Naive thymus-derived CD4-positive, alpha-beta T cell (primary cell): ENCODE data around the gene ERN1. TPM values are rescaled to one million over a fixed set of nuclear protein-coding genes. Genes with fewer than 3 reads are reported as not detected.
"Not testable (repeated sequence)": the region's sequence is repeated elsewhere in the genome, so short reads cannot be mapped to it uniquely, and the experiment has no call there.

Source experiments
- ATAC-seq: fragments of 150-1000 bp; cut with Tn5 transposase; 2 replicates; pipeline ENCODE4 v1.10.0; 2021; ENCODE audit warnings: mild to moderate bottlenecking, moderate library complexity
- CTCF ChIA-PET: fragments of 350-600 bp; sonication (Branson Sonifier 250); formaldehyde crosslinking; loops from one replicate; lab custom pipeline; 2021; ENCODE audit warnings: antibody characterized with exemption; lab: Charles Lee
- POLR2A ChIA-PET: fragments of 350-600 bp; sonication (Branson Sonifier 250); formaldehyde crosslinking; loops from one replicate; lab custom pipeline; 2021; ENCODE audit warnings: antibody characterized with exemption, inconsistent platforms; lab: Charles Lee
- DNase-seq, 9 donors: peaks; one replicate each; pipeline versions ENCODE4 v3.0.0 to v3.0.0-alpha.2; 2020 to 2022; ENCODE audit warnings: mixed read lengths in 1 of 9
- H3K27ac ChIP-seq: one replicate; pipeline ENCODE4 v1.7.0; 2013; ENCODE audit warnings: mild to moderate bottlenecking, low read depth, low read length, moderate library complexity
- H3K27me3 ChIP-seq, 2 donors: one replicate each; pipeline ENCODE4 v1.7.0; 2013; ENCODE audit warnings: low read length in 2 of 2, mild to moderate bottlenecking in 2 of 2, moderate library complexity in 2 of 2; ENCODE audit not compliant: control insufficient read depth in 2 of 2, insufficient read depth in 2 of 2
- H3K36me3 ChIP-seq, 3 experiments: 1 replicate in 2 of 3; 2 replicates in 1 of 3; pipeline ENCODE4 v1.7.0; 2013; ENCODE audit warnings: low read length in 3 of 3, mild to moderate bottlenecking in 3 of 3, moderate library complexity in 1 of 3; ENCODE audit not compliant: insufficient read depth in 3 of 3, control insufficient read depth in 2 of 3
- H3K4me1 ChIP-seq, 2 donors: one replicate each; pipeline ENCODE4 v1.7.0; 2013; ENCODE audit warnings: low read length in 2 of 2, mild to moderate bottlenecking in 2 of 2, moderate library complexity in 1 of 2; ENCODE audit not compliant: control insufficient read depth in 2 of 2, insufficient read depth in 2 of 2
- H3K4me3 ChIP-seq: 2 replicates; pipeline ENCODE4 v1.7.0; 2013; ENCODE audit warnings: mild to moderate bottlenecking, low read length
- H3K9me3 ChIP-seq, 3 experiments: 1 replicate in 2 of 3; 2 replicates in 1 of 3; pipeline ENCODE4 v1.7.0; 2013; ENCODE audit warnings: low read length in 3 of 3; ENCODE audit not compliant: control insufficient read depth in 2 of 3
- H3K27ac Mint-ChIP-seq, 9 donors: one replicate each; pipeline ENCODE4 v1.8.0; 2020 to 2022; ENCODE audit warnings: mixed read lengths in 9 of 9, mild to moderate bottlenecking in 8 of 9, moderate library complexity in 5 of 9, inconsistent platforms in 2 of 9
- H3K27me3 Mint-ChIP-seq, 5 donors: one replicate each; pipeline ENCODE4 v1.8.0; 2021 to 2022; ENCODE audit warnings: mixed read lengths in 5 of 5, mild to moderate bottlenecking in 1 of 5
- H3K36me3 Mint-ChIP-seq, 5 donors: one replicate each; pipeline ENCODE4 v1.8.0; 2020 to 2022; ENCODE audit warnings: mixed read lengths in 5 of 5, mild to moderate bottlenecking in 3 of 5, inconsistent platforms in 1 of 5
- H3K4me1 Mint-ChIP-seq, 7 donors: one replicate each; pipeline ENCODE4 v1.8.0; 2020 to 2022; ENCODE audit warnings: mixed read lengths in 7 of 7, mild to moderate bottlenecking in 3 of 7, inconsistent platforms in 1 of 7
- H3K4me3 Mint-ChIP-seq, 10 donors: one replicate each; pipeline ENCODE4 v1.8.0; 2020 to 2022; ENCODE audit warnings: mild to moderate bottlenecking in 10 of 10, mixed read lengths in 10 of 10, moderate library complexity in 6 of 10, inconsistent platforms in 2 of 10
- H3K9me3 Mint-ChIP-seq, 11 donors: one replicate each; pipeline ENCODE4 v1.8.0; 2020 to 2022; ENCODE audit warnings: mixed read lengths in 11 of 11, mild to moderate bottlenecking in 4 of 11, inconsistent platforms in 1 of 11, moderate library complexity in 1 of 11
- intact Hi-C, 2 donors: fragments of 100-400 bp; cut with micrococcal nuclease; formaldehyde crosslinking; loops; one replicate each; pipeline ENCODE4 v1.15.1; 2023
- polyA plus RNA-seq, 2 donors: library from polyadenylated mRNA; unstranded; fragments of 300-500 nt; fragmentation: Illumina TruSeq; gene quantifications; one replicate each; pipeline ENCODE4 v1.2.3, GENCODE V29; 2021
- total RNA-seq, 6 experiments: library from RNA in 5 of 6; stranded (reverse) in 5 of 6; gene quantifications; 1 replicate in 5 of 6; 2 replicates in 1 of 6; pipeline ENCODE4 v1.2.3 and lab custom pipeline; 2021 to 2026

Gene ERN1
- 100 to 1,000 TPM in 1 of 5 experiments, 10 to 100 TPM in 4; 52.6 to 110 (median 62.9) TPM for total RNA-seq
- polyA plus RNA-seq: 10 to 100 TPM; 15.7 to 19.7 TPM
- 89.4 reads per million, percentile 82 among the genes with 10 or more reads in this experiment for total RNA-seq (lab: John Stamatoyannopoulos, UW)

DNA sequence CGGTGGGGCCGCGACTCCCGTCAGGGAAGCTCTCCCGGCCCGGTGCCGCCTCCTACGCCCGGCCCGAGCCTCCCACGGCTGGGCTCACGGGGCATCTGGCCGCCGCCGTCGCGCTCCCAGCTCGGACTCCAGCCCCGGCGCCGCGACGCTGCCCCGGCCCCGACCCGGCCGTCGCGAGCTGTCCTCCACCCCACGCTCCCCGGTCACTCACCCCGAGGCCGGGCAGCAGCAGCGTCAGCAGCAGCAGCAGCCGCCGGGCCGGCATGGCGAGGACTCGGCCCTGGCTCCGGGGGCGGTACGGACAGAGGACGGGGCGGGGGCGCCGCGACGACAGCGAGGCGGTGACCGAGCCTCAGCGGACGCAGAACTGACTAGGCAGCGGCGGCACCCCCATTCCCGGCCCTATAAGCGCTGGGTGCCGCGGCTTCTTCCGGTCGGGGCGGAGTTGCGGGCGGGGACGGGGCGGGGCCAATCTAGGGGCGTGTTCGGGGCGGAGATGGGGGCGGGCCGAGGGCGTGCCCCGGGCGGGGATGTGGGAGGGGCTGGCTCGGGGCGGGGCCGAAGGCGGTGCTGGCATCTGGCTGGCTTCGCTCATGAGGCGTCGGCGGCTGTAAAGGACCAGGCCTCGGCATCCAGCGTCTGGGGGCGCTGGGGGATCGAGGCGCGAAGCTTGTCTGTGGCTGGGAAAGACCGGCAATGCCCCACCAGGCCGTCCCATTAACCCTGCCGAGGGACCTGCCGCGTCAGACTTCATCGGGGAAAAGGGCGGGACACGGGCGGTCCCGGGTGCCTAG is at the start of gene ERN1:
Gene ERN1, minus strand, starts transcription at position 380 of the 794 bp plus-strand sequence. Its CDS starts 115 bp downstream, at position 265.
- Histone ChIP-seq H3K27ac (peak within 1 kb of the TSS; percentile 77), H3K27me3 (no peaks in the 10 kb centered on the region), H3K4me3 (peak within 1 kb of the TSS; percentile 69), H3K36me3 (no peaks in the 10 kb centered on the region), H3K4me1 (peaks cover 12 to 32% of the 10 kb centered on the region in 2 donors), H3K9me3 (no peaks in the 10 kb centered on the region)
- peak; percentile 96 for ATAC-seq
- Mint-ChIP-seq H3K36me3 (peaks cover 0 to 33% (median 0%) of the 10 kb centered on the region in 5 donors), H3K27me3 (no peaks in the 10 kb centered on the region), H3K27ac (peak within 1 kb of the TSS; percentile 83 to 98 (median 93)), H3K4me3 (peak within 1 kb of the TSS; percentile 85 to 97 (median 94)), H3K4me1 (peaks cover 28 to 57% (median 53%) of the 10 kb centered on the region in 7 donors), H3K9me3 (no peaks in the 10 kb centered on the region)
- DNase-seq: peak; percentile 84 to 93 (median 91)
- intact Hi-C loops: loop anchor here (1.0 to 5.0 kb wide), 15 partner anchors 9 to 376 kb away; partner anchors contain the start of genes CEP95 (in 2 of the 2), DDX5 (in 2 of the 2), ICAM2 (in 2 of the 2) and TEX2 (in 1 of the 2)
- CTCF ChIA-PET: interaction anchor here (0.6 to 7.7 kb wide), 17 partner anchors 9 to 210 kb away, joined by 3 to 289 read pairs (median 5); partner anchors contain the start of genes CD79B and ICAM2
- POLR2A ChIA-PET: interaction anchor here (0.7 to 9.0 kb wide), 40 partner anchors 8 to 429 kb away, joined by 3 to 173 read pairs (median 4); partner anchors contain the start of genes CEP95, DDX5 and ICAM2

DNA sequence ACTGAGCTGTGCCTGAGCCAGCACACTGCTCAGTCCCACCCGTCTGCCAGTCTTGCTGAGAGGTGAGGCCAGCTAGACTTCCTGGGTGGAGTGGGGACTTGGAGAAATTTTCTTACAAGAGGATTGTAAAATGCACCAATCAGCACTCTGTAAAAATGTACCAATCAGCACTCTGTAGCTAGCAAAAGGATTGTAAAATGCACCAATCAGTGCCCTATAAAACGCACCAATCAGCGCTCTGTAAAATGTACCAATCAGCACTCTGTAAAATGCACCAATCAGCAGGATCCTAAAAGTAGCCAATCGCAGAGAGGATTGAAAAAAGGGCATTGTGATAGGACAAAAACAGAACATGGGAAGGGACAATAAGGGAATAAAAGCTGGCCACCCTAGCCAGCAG is 49.1 kb upstream of the ERN1 start:
- ChIA-PET POLR2A (interaction anchor here (0.6 to 1.7 kb wide), 3 partner anchors 11 to 32 kb away, joined by 4 to 5 read pairs (median 5); no protein-coding TSS in a partner anchor), CTCF (interaction anchor here (0.6 kb wide), 1 partner anchor 45 kb away, joined by 3 read pairs; no protein-coding TSS in a partner anchor)
- H3K4me1 Mint-ChIP-seq, H3K4me3 ChIP-seq, H3K27me3 Mint-ChIP-seq, H3K4me3 Mint-ChIP-seq, intact Hi-C loops, H3K27ac Mint-ChIP-seq, H3K9me3 Mint-ChIP-seq, H3K9me3 ChIP-seq, H3K27ac ChIP-seq, H3K27me3 ChIP-seq, ATAC-seq, DNase-seq, H3K4me1 ChIP-seq: not testable (repeated sequence)
- H3K36me3 ChIP-seq: peaks cover 0 to 33% (median 0%) of the 10 kb centered on the region in 3 experiments
- peaks cover 0 to 36% (median 24%) of the 10 kb centered on the region in 5 donors for H3K36me3 Mint-ChIP-seq

DNA sequence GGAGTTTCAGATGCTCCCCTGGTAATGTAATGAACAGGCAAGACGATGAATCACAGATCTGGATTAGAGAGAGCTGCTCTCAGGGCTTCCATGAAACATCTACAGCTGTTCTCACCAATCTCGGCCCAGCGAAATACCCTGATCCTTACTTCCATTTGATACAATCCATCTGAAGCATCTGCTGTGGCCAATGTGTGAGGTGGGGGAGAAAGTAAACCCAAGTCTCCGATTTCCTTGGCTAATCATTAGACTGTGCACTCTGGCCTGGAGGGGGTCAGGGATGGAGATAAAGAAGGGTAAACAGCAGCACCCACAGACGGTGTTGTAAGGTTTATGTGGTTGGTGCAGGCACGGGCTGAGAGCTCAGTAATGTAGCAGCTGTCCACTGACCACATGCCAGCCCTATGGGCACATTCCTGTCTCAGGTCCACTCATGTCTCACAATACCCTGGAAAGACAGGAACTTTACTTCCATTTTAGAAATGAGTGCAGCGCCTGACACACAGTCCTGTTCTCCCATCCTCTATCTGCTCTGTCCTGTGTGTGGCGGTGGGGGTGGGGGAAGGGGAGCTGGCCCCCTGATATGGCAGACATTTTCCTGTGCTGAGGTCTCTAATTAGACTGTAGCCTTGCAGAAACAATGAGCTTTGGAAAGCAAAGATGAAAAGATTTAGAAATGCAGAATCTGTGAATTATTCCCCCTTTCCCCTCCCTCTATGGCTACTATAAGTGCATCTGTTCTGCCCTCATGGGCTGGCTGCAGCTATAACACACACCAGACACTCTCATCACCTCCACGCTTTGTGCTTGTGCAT is 48.3 kb upstream of the ERN1 start:
- H3K9me3 ChIP-seq: no peaks in the 10 kb centered on the region
- DNase-seq: no peak
- H3K4me1 Mint-ChIP-seq: no peaks in the 10 kb centered on the region
- H3K27me3 Mint-ChIP-seq: no peaks in the 10 kb centered on the region
- POLR2A ChIA-PET: interaction anchor here (0.6 to 1.7 kb wide), 4 partner anchors 10 to 32 kb away, joined by 4 to 5 read pairs (median 5); no protein-coding TSS in a partner anchor
- ATAC-seq: no peak
- CTCF ChIA-PET: no interaction called here
- no peaks in the 10 kb centered on the region for H3K27me3 ChIP-seq
- peaks cover 0 to 40% (median 24%) of the 10 kb centered on the region in 5 donors for H3K36me3 Mint-ChIP-seq
- peaks cover 0 to 5% (median 0%) of the 10 kb centered on the region in 11 donors for H3K9me3 Mint-ChIP-seq
- no peak overlapping the region for H3K27ac ChIP-seq
- H3K4me3 Mint-ChIP-seq: no peak overlapping the region
- no peak overlapping the region for H3K27ac Mint-ChIP-seq
- peaks cover 0 to 37% (median 0%) of the 10 kb centered on the region in 3 experiments for H3K36me3 ChIP-seq
- no peak overlapping the region for H3K4me3 ChIP-seq
- no peaks in the 10 kb centered on the region for H3K4me1 ChIP-seq
- intact Hi-C loops: no loop called here

DNA sequence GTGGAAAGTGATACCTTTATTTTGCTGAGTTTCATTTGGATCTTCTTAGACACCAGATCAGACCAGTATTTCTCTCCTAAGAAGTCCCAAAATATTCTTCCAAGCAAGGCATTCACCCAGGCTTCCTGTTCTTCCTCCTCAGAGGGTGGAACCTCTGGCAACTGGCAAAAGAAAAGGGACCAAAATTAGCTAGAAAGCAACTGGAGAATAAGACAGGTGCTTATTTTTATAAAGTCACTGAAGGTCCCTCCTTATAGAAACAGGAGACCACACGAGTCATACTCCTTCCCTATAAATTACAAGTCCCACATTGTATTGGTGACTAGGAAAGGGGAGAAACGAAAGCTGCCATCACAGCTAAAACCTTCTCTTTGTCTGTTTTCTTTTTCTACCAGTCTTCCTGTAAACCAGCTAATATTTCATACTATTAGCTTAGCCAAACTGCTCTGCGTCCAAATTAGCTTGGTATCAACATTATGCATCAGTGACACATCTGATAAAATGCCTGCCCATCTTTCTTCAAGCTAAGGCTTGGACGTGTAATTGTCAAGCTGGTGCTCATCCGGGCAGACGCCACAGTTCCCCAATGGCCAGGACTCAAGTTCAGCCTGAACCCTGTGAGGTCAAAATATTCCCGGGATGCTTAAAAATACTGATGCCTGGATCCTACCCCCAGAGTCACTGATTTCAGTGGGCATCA is 47.5 kb upstream of the ERN1 start:
- intact Hi-C loops: no loop called here
- Histone ChIP-seq H3K27ac (no peak overlapping the region), H3K4me3 (no peak overlapping the region), H3K9me3 (no peaks in the 10 kb centered on the region), H3K36me3 (peaks cover 0 to 37% (median 0%) of the 10 kb centered on the region in 3 experiments), H3K27me3 (no peaks in the 10 kb centered on the region), H3K4me1 (no peaks in the 10 kb centered on the region)
- H3K27ac Mint-ChIP-seq: no peak overlapping the region
- no peaks in the 10 kb centered on the region for H3K4me1 Mint-ChIP-seq
- H3K36me3 Mint-ChIP-seq: peaks cover 3 to 43% (median 28%) of the 10 kb centered on the region in 5 donors
- no peak for DNase-seq
- POLR2A ChIA-PET: interaction anchor here (0.6 to 1.6 kb wide), 2 partner anchors 32 to 864 kb away, joined by 5 to 7 read pairs; no protein-coding TSS in a partner anchor
- peaks cover 0 to 5% (median 0%) of the 10 kb centered on the region in 11 donors for H3K9me3 Mint-ChIP-seq
- CTCF ChIA-PET: no interaction called here
- ATAC-seq: no peak
- no peak overlapping the region for H3K4me3 Mint-ChIP-seq
- H3K27me3 Mint-ChIP-seq: no peaks in the 10 kb centered on the region

DNA sequence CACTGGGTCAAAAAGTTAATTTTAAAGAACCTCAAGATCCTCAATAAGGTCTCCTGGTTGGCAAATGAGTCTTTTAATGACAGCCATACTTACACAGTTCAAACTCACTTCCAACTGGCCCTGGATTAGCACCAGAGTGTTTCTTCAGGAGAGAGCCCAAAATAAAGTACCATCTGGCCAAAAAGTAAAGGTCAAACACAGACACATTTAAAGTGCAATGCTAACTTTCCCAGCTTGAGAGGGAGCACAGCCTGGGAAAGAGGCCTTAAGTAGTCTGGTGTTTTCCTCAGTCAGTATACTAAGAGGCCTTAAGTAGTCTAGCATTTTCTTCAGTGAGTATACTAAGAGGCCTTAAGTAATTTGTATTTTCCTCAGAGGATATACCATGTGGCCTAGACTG is 46.6 kb upstream of the ERN1 start:
- ATAC-seq (no peak), DNase-seq (no peak)
- no peaks in the 10 kb centered on the region for H3K27me3 Mint-ChIP-seq
- H3K4me3 Mint-ChIP-seq: no peak overlapping the region
- CTCF ChIA-PET: interaction anchor here (0.6 to 1.1 kb wide), 3 partner anchors 105 to 297 kb away, joined by 3 read pairs; no protein-coding TSS in a partner anchor
- Histone ChIP-seq H3K4me1 (no peaks in the 10 kb centered on the region), H3K36me3 (peaks cover 0 to 37% (median 0%) of the 10 kb centered on the region in 3 experiments), H3K4me3 (no peak overlapping the region), H3K9me3 (no peaks in the 10 kb centered on the region), H3K27me3 (no peaks in the 10 kb centered on the region), H3K27ac (no peak overlapping the region)
- peaks cover 5 to 49% (median 32%) of the 10 kb centered on the region in 5 donors for H3K36me3 Mint-ChIP-seq
- H3K4me1 Mint-ChIP-seq: no peaks in the 10 kb centered on the region
- intact Hi-C loops: no loop called here
- H3K9me3 Mint-ChIP-seq: peaks cover 0 to 2% (median 0%) of the 10 kb centered on the region in 11 donors
- no peak overlapping the region for H3K27ac Mint-ChIP-seq
- POLR2A ChIA-PET: no interaction called here
